HG03045 (cell line): ENCODE data around the gene KRTAP3-2.

Experiments used
- ATAC-seq: cut with Tn5 transposase; IDR thresholded peaks from one replicate; pipeline ENCODE4 v1.9.1; 2021; ENCODE audit warnings: mild to moderate bottlenecking, moderate library complexity; ENCODE audit not compliant: unreplicated experiment

KRTAP3-2 gene

GRCh38 chr17:40974366-40974765, 25.3 kb downstream of the KRTAP3-2 start:
- ATAC-seq = no peak

GRCh38 chr17:40967582-40967981, 32.1 kb downstream of the KRTAP3-2 start:
- no peak for ATAC-seq

DNA sequence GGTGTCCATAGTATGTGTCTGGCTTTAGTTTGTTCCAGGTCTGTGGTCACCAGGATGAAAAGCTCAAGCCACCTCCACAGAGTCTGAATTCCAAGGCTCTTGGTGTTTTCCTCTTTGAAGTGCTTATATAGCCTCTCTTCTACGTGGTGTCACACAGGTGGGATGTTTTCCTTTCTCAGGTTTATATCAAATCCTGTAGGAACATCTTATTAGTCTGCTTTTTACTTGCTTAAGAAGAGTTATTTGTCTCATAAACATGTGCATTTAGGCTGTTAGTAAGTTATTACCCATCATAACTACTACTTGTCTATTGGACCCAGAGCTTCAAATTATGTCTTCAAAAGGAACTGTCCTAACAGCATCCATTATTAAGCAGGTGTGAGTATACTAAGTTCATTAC, 32.9 kb downstream of the KRTAP3-2 start, which contains the start of gene KRT39:
Gene KRT39, minus strand, starts transcription at position 101 of the 400 bp plus-strand sequence. Its CDS starts 92 bp downstream, at position 9.
- no peak for ATAC-seq

DNA sequence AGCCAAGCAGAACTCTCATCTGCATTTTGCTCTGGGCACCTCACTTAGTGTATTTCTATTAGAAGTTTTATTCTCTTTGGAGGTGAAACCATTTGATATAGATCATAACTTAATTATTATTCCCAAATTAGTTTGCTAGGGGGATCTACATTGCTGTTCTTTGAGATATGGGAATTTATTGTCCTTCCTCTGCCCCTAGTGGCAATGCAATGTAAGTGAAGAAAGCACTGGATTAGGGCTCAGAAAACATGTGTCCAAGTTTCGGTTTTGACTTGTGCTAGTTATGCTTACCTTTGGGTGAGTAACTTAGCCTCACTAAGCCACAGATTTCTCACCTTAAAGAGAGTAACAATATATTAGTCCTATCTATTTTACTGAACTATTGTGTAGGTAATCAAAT, 35.9 kb downstream of the KRTAP3-2 start:
- ATAC-seq = no peak

DNA sequence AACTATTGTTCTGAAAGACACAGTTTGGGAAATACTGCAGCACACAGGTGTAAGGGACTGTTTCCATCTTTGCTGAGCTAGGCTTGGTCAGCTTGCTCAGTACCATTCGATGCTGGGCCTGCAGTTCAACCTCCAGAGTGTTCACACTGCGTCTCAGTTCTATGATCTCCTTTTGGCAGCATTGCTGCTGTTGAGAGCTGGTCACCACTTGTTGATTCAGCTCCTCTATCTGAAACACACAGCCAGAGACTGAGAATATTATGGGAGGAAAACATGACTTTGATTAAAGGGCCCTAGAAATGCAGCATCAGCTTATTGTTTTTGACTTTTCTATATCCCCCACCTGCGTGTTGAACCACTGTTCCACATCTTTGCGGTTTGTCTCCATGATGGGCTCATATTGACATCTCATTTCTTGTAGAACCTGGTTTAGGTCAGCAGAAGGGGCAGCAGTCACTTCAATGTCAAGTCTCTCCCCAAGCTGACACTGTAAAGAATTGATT, 37.6 kb downstream of the KRTAP3-2 start:
- ATAC-seq = no peak

DNA sequence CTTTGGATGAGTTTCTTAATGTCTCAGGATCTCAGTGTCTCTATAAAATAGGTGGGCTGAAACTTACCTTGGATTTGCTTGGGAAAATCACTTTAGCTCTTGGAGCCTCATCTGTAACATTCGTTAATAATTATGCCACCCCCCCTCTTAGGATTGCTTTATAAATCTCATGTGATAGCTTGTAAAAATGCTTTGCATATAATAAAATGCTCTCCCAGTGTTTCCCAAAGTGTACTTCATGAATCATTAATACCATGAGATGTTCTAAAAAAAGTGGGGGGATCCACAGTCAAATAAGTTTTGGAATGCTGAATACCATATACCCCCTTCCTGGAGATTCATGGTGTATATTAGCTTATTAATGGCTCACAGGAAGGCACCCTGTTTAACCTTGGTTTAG, 38.1 kb downstream of the KRTAP3-2 start:
- ATAC-seq = no peak

DNA sequence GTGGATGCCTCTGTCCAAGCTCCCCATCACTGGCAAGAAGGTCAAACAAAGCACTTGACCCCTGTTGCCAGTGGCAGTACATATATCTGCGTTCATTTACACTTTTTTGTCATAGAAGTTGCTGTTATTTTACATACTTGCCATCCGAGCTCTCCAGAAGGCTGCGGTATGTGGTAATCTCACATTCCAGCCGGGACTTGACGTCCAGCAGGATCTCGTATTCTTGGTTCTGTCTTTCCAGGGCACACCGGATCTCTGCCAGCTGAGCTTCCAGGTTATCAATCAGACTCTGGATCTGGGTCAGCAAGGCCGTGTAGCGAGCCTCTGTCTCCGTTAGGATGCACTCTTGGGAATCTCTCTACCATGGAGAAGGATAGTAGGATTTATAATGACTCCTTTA, 39.6 kb downstream of the KRTAP3-2 start:
- ATAC-seq = no peak

DNA sequence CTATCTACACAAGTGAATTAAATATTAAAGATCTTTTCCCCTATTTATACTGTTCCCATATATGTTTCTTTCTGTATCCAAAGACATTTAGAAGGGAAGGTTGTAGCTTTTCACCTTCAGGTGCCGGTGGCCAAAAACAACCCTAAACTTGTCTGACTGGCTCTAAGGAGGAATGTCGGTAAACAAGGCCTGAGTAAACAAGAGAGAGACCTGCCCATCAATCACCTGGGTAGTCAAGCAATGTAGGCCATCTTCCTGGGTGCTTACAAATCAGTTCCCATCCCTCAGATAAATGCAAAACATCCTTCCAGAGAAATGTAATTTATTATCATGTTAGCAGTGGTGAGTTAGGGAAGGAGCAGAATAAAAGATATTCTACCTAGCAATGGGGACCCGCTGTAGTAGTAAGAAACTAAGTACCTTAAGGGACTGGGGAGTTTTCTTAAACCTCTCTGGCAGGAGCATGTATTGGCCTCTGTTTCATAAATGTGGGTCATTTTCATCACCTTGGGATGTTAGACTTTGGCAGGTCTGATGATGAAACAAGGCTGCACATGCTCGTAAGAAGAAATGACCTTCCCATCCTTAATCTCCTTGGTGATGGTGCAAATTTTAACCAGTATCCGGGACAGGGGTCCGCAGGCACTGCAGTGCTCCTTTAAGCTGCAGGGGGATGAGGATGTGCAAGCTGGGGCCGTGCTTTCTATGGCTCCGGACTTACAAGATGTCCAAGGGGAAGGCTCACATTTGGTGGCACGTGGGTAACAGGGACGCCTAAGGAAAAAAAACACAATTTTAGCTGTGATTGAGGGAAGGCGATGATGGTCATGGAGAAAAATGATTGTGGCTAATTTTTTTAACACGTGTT, 41.4 kb downstream of the KRTAP3-2 start:
- no peak for ATAC-seq

GRCh38 chr17:40956401-40957254, 43.1 kb downstream of the KRTAP3-2 start:
- no peak for ATAC-seq

DNA sequence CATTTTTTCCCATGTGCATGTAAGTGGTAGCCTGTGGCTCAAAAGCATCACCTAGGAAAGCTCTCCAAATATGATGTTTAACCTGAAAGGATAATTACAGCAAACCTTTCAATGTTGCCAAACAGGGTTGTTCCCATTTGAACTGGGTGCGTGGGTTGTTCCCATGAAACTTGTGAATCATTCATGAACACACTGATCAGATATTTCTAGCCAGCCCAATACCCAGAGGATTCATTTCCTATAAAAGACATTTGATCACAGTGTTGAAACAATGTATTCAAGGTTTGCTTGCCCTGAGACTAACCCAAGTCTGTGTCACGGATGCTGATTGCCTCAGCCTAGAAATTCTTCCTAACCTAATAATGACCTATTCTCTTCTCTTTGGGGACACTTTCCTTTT, 45.8 kb downstream of the KRTAP3-2 start:
- no peak for ATAC-seq

- no peak for ATAC-seq
These were observed 47.0 kb downstream of the KRTAP3-2 start for GRCh38 chr17:40952661-40953060.

- no peak for ATAC-seq
These were observed 47.6 kb downstream of the KRTAP3-2 start for GRCh38 chr17:40952154-40952553.

GRCh38 chr17:40951011-40951622, 48.6 kb downstream of the KRTAP3-2 start:
- no peak for ATAC-seq

DNA sequence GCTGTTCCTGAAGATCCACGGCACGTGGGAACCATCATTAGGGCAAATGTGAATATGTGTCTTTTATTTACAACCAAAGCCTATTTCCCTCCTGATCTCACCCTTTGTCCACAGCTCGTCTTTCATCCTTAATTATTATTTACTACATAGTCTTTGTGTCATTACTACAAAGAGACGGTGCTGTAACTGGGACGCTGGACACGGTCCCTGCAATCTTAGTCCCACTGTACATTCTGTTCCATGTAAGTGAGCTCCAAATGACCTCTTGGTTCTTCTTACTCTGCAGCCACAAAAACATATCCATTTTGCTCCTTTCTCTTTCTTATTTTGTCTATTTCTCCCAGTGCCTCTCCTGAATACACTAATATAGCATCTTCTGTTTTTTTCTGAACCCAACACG, 49.5 kb downstream of the KRTAP3-2 start:
- no peak for ATAC-seq

- ATAC-seq = no peak
These were observed 50.3 kb downstream of the KRTAP3-2 start for GRCh38 chr17:40949418-40949817.
